NCI-H82 treated with DMSO at 0.1 percent for 48 hours (cell line): ENCODE data around the gene MRAP2.
"Not testable (repeated sequence)": the region's sequence is repeated elsewhere in the genome, so short reads cannot be mapped to it uniquely, and the experiment has no call there.

Source experiments
- DNase-seq: peaks from one replicate; lab custom pipeline; 2025; ENCODE audit not compliant: unreplicated experiment; lab: John Stamatoyannopoulos, UW

Gene MRAP2

DNA sequence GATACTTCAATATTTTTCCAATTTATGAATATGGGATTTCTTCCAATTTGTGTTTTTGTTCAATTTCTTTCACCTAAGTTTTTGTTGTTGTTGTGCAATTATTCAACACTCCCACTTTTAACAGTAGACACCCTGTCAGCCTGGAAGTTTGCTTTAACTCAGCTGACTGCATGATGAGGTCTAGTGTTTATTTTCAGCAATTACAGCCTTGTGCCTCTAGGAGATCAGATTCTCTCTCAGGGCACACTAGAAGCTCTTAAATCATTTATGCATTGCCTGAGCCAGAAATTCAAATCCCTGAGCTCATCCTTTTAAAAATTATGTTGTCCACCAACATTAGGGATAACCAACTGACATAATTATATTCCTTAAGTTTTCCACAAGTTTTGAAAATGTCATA lies 85.7 kb downstream of the MRAP2 start:
- no peak for DNase-seq

DNA sequence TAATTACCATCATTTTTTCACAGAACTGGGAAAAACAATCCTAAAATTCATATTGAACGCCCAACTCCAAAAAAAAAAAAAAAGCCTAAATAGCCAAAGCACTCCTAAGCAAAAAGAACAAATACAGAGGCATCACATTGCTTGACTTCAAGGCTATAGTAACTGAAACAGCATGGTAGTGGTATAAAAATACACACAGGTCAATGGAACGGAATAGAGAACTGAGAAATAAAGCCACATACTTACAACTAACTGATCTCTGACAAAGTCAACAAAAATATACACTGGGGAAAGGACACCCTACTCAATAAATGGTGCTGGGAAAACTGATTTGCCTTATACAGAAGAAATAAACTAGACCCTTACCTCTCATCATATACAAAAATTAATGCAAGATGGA lies 89.6 kb downstream of the MRAP2 start:
- DNase-seq, result no peak

DNA sequence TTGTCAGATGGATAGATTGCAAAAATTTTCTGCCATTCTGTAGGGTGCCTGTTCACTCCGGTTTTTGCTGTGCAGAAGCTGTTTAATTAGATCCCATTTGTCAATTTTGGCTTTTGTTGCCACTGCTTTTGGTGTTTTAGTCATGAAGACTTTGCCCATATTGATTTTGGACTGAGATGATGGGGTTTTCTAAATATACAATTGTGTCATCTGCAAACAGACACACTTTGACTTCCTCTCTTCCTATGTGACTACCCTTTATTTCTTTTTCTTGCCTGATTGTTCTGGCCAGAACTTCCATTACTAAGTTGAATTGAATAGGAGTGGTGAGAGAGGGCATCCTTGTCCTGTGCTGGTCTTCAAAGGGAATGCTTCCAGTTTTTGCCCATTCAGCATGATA lies 96.0 kb downstream of the MRAP2 start:
- DNase-seq, result not testable (repeated sequence)

DNA sequence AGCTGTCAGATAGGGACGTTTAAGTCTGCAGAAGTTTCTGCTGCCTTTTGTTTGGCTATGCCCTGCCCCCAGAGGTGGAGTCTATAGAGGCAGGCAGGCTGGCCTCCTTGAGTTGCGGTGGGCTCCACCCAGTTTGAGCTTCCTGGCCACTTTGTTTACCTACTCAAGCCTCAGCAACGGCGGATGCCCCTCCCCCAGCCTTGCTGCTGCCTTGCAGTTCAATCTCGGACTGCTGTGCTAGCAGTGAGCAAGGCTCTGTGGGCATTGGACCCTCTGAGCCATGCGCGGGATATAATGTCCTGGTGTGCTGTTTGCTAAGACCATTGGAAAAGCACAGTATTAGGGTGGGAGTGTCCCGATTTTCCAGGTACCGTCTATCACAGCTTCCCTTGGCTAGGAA lies 99.8 kb downstream of the MRAP2 start:
- not testable (repeated sequence) for DNase-seq

DNA sequence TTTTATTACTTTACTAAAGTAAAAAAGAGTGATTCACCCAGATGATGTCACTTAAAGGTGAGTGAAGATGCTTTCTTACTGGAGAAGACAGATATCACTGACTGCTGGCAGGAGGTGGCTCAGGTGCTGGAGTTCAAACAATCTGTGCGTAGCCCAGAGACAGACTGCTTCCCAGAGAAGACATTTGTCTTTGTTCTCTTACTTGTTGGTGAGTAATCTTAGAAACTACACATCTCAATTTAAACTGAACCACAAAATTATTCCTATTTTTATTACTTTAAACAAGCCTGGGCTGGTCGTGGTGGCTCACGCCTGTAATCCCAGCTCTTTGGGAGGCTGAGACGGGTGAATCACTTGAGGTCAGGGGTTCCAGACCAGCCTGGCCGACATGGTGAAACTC lies 101.7 kb downstream of the MRAP2 start:
- DNase-seq, result no peak

DNA sequence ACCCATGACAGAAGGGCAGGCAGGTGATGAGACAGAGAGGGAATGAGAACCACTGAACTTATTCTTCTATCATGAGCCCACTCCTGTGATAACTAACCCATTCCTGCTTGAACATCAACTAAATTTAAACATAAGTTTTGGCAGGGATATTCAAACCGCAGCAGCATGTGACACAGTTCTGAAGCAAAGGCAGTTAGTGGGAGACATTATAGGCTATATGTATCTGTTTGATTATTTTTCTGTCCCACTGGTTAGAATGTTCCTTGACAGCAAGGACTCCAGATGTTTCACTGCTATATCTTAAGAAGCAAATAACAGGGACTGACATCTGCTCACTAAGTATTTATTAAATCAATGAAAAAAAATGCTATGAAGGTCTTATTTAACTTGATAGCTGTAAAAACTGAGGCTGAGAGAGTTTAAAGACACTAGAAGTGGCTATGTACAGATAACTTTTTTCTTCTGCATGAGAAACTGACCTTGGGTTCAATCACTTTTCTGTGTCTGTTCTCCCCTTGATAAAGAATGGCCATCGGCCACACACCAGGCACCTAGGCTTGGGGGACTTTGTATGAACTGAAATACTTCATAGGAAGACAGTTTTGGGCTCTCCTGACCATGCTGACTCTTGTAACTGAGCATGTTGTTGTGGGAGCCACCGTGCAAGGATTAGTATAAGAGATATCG lies 102.9 kb downstream of the MRAP2 start:
- no peak for DNase-seq

DNA sequence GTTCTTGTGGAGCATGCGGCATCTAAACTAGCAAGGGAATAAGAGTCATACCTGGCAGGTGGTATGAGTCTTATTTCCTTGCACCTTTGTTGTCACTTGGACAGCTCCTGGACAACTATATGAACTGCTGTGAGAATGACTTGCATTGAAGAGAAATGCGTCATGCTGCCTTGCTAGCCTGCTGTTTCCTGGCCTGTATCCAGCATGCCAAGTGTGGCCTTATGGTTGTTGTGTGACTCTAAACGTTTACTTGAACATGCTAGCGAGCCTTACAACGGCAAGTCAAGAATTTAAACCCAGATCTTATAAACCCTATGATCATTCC lies 103.4 kb downstream of the MRAP2 start:
- no peak for DNase-seq

DNA sequence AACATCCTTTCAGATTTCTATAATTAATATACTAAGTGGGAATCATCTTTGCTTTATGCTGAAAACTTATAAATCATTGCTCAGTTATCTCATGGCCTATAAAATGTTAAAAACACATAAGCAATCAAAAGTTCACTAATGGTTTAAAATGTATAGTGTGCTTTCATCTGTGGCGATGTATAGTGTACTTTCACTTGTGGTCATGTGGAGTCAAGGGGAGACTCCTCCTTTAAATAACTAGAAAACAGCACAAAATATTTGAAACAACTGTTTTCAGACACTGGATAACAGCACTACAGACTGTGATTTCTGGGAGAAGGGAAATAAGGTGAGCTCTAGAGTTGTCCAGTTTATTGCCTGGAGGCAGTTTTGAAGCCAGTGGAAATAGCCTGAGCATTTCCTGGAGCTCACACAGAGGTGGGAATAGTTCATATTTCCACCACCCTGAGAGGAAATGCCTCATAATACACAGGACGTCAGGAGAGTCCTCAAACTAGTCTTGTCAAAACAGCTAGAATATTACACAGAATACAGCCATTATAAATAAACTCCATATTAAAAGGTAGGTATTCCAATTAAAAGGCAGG lies 104.5 kb downstream of the MRAP2 start:
- DNase-seq, result no peak

DNA sequence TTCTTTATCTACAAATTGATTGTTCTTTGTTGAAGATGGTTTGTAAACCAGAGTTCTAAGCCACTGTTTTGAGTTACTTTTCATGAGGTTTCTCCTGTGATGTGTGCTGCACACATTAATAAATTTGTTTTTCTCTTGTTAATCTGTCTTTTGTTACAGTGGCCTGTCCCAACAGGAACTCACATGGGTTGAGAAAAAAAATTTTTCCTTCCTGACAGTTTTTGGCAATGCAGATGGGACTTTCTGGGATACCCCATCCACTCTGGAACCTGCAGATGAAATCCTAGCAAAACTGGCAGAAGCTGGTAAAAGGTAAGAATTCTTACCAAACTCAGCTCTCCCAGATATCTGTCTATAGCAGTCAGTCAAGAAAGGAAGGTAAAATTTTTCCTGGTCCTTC lies 105.7 kb downstream of the MRAP2 start:
- DNase-seq, result no peak
